ENCODE data around the gene CCDC47.
A peak's percentile ranks its signal among the peaks of the same experiment; 100 is the strongest.
"Not testable (repeated sequence)": the region's sequence is repeated elsewhere in the genome, so short reads cannot be mapped to it uniquely, and the experiment has no call there.

CCDC47 gene, protein sequence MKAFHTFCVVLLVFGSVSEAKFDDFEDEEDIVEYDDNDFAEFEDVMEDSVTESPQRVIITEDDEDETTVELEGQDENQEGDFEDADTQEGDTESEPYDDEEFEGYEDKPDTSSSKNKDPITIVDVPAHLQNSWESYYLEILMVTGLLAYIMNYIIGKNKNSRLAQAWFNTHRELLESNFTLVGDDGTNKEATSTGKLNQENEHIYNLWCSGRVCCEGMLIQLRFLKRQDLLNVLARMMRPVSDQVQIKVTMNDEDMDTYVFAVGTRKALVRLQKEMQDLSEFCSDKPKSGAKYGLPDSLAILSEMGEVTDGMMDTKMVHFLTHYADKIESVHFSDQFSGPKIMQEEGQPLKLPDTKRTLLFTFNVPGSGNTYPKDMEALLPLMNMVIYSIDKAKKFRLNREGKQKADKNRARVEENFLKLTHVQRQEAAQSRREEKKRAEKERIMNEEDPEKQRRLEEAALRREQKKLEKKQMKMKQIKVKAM

DNA sequence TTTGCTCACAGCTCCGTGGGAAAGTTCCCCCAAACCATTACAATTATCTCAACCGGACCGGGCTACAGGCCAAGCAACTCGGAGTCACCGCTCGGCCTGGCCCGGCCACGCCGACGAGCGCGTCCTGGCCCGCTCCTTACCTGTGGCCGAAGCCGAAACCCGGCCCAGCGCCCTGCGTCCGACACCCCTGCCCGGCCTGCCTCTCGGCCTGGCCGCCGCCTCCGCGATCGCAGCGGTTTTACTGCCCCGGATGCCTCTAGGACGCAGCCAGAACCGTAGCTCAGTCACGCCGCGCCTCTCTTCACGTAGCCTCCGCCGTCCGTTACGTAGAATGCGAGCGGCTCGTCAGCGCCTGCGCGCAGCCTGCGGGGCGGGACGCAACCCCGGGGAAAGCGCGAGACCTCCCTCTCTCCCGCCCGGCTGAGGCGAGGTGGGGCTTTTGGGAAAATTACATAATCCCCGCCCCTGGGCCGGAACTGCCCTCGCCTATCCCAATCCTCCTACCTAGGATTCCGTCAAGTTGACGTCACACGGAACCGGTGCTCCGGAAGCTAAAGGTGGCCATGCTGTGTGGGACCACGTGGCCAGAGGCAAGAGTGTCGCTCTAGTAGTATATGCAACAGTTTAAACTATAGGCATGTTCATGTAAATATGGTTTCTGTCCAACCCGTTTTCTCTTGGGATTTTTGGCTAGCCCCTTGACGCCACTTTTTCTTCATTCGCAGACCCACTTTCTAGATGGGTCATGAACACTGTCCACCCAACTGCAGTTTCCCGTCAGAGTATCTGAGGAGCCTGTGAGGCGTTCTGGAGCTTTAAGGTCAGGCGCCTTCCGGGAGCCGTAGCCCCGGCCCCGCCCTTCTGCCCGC lies at the start of gene CCDC47:
TSS of gene CCDC47 (minus strand) at position 326 of the 869 bp plus-strand sequence. CDS start 7,422 bp downstream, outside the sequence.
- peak; percentile 99 for DNase-seq

DNA sequence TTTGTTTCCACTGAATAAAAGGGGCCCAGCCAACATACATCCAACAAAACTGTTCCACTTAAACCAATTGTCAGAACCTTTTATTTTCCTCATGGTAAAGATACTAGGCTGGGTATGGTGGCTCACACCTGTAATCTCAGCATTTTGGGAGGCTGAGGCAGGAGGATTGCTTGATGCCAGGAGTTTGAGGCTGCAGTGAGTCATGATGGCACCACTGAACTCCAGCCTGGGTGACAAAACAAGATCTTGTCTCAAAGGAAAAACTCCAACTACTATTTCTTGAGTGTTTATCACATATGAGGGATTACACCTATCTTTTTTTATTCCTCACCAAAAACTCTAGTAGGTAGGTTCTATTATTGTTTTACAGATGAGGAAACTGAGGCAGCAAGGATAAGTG lies 49.1 kb upstream of the CCDC47 start:
- DNase-seq, result no peak

DNA sequence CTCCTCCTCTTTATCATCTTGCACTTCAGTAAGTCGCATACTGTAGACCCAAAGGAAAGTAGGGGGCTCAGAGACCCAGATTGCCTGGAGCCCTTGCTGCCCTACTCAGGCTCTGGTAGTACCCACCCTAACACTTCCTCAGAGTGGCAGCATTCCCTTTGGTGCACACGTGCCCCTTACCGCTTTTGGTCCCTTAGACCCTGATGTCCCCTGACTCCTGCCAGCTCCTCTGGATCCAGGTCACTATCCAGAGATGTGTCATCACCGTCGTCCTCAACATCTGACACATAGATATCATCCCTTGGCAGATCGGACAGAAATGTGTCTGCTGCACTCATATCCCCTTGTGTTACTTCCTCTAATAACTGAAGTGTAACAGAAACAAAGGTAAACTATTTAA lies 48.4 kb upstream of the CCDC47 start:
- DNase-seq, result no peak

DNA sequence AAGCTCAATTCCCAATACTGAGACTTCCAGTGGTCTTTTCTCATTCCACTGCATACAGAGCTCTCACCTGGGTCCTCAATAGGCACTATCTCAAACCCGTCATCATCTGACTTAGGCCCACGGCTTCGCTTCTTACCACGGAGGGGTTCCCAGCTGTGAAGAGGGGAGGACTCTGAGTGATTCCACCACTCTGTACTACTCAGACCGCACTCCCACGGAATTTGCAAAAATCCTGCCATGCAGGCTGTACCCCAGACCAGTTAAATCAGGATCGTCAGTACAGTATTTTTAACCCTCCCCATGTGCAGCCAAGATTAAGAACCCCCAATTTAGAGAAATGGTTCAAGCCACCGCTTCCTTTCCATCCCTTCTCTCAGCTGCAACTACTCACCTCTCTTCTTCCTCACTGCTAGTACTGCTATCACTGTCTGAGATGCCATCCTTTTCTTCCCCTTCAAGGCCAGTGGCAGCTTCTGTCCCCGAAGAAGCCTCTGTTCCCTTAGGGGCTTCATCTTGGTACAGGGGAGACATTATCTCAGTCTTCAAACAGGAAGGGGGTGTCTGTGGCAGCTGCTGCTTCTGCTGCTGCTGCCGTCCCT lies 47.7 kb upstream of the CCDC47 start:
- no peak for DNase-seq

DNA sequence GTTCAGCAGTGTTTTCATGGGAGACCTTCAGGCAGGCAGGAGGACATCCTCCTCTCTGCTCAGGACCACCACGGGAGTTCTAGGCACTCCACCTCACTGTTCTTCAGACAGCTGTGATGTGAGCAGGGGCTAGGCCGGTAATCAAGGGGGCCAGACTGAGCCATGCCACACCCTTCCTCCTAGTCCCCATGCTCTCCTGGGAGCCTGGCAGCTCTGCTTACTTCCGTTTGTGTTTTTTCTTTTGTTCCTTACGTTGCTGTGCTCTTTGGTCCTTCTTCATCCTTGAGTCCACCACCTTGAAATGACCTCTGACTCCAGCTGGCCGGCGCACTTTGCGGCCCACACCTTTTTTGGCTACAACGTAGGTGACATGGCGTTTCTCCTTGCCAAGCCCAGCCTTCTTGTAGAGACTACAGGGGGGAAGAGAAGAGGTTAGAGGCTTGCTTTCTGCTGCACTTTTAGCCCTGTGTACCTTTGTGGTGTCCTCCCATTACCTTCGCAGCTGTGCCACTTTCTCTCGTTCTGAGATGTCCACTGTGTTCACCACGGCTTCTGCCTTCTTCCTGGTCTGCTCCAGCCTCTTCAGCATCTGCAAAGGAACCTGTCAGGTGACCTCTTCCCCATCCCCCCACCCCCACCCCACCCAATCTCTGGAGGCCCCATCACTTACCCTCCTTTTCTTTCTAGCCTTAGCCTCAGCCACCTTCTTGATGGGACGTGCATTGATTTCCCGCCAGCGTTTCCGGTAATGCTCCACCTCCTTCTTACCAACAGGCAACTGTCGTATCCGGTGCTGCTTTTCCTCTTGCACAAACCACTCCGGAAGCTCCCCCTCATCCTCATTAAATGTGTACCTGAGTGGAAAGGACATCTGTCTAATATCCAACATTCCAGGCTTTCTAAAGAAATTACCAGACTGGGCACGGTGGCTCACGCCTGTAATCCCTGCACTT lies 46.5 kb upstream of the CCDC47 start:
- DNase-seq, result no peak

DNA sequence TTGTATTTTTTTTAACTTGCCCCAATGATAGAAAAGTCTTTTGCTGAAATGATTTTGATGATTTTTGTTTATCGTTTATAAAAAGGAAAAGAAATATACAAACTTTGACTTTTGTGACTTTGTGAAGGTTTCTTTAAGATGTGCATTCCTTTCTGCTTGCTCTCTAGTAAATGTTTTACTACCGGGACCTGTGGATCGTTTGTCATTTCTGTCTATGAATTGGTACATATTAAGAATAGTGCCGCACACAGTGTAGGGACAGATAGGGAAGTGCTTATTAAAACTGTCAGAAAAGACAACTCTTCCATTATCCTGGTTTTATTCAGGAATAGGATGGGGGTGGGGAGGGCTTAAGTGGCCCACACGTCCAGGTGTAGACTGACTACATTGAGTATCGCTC lies 45.7 kb upstream of the CCDC47 start:
- DNase-seq, result no peak

DNA sequence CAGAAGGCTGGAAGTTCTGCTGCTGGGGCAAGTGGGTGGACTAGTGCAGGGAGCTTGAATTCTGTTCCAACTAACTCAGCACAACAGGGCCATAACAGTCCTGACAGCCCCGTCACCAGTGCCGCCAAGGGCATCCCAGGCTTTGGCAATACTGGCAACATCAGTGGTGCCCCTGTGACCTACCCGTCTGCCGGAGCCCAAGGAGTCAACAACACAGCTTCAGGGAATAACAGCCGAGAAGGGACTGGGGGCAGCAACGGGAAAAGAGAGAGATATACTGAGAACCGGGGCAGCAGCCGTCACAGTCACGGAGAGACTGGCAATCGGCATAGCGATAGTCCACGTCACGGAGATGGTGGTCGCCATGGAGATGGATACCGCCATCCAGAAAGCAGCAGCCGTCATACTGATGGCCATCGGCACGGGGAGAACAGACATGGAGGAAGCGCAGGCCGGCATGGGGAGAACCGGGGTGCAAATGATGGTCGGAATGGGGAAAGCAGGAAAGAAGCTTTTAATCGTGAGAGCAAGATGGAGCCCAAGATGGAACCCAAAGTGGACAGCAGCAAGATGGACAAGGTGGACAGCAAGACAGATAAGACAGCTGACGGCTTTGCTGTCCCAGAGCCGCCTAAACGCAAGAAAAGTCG lies 44.5 kb upstream of the CCDC47 start:
- no peak for DNase-seq

DNA sequence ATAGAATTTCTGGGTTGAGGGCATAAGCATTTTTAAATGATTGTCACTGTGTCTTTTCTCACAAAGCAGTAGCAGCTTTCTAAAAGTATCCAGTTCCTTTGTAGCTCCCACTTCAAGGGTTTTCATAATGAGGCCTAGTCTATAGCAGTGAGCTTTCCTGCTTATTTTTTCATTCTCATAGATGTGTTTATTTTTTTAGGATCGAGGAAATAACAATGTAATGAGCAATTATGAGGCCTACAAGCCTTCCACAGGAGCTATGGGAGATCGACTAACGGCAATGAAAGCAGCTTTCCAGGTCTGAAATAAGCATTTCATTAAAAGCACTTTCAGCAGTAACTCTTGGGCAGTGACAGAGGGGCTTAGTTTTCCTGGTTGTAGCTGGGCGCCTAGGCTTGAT lies 43.3 kb upstream of the CCDC47 start:
- no peak for DNase-seq

DNA sequence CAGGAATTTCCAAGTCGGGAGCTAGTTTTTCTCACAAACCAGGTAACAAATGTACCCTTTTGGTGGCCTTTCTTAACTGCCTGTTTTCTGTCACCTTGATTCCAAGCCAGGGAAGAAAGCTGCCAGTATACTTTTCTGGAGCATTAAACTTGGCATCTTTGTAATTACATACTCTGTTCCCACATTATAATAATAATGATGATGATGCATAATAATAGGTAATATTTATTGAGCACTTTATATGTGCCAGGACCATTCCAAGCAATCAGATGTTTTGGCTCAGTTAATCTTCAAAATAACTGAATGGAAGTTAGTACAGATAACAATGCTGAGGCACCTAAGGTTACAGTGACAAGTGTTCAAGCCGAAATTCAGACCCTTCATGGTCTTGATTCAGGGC lies 42.7 kb upstream of the CCDC47 start:
- no peak for DNase-seq

DNA sequence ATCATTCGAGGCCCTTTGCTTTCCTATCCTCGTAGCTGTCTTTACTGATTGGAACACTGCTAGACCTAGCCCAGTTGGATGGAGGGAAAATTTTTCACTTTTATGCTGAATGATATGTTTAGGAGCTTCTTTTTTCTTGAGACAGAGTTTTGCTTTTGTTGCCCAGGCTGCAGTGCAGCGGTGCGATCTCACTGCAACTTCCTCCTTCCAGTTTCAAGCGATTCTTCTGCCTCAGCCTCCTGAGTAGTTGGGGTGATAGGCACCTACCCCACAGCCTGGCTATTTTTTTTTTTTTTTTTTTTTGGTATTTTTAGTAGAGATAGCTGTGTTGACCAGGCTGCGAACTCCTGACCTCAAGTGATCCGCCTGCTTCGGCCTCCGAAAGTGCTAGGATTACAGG lies 36.6 kb upstream of the CCDC47 start:
- no peak for DNase-seq

DNA sequence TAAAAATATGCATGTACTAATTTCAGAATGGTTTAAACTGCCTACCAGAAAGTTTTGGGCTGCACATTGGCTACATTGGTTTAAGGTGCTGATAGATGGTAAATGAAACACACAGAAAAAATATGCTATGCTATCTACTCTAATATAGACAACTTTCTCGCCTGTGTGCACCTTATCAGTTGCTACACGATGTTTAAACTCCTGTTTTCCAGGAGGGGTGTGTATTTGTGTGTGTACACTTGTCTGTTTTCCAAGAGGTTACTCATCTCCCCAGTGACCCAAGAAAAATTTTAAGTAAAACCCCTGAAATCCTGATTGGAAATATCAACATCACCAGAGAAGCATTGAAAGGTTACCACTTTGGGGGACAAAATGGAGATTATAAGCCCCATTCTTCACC lies 32.2 kb upstream of the CCDC47 start:
- no peak for DNase-seq

DNA sequence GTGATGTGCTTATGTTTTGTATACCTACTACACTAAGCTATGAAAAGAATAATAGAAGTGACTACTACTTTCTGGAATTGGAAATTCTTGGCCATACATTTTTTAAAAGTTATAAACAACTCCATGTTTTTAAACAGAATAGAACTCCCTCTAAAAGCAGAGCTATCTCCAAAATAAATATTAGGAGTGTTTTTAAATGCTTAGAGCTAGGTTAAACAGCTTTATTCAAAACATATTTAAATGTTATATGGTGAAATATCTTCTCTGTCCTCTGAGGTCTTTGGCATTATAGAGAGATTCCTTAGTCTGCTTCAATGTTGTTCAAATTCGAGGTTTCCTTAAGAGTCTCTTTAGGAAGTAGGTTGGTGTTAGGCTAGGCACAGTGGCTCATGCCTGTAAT lies 30.9 kb upstream of the CCDC47 start:
- no peak for DNase-seq

DNA sequence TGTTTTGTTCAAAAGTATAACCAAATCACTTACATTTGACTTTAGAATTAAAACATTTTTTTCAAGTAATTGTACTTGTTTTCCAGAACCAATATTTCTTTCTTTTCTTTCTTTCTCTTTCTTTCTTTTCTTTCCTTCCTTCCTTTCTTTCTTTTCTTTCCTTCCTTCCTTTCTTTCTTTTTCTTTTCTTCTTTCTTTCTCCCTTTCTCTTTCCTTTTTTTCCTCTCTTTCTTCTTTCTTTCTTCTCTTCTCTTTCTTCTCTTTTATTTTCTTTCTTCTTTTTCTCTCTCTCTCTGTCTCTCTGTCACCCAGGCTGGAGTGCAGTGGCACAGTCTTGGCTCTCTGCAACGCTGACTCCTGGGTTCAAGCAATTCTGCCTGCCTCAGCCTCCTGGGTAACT lies 27.4 kb upstream of the CCDC47 start:
- DNase-seq, result no peak

DNA sequence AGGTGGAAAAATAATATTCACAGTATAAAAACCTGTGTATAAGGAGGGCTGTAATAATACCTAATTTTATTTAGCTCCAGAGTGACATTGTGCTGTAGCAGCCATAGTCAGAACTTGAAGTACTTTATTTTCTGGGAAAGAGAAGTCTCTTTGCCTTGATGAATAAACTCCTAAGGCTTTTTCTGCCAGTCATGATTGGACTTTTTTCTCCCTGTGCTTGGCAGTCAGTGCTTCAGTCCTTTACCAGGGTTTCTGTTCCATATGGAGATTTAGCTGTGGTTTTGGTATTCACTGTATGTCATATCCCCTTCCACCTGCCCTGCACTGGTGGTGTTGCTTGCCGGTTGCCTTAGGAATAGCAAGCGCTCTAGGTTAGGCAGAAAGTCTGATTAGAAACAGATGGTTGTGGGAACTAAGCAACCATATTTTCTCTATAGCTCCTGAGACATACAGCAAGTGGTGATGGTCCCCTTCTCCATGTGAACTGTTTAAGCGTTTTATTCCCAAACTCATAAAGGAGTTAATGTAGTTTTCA lies 25.2 kb upstream of the CCDC47 start:
- DNase-seq, result no peak

DNA sequence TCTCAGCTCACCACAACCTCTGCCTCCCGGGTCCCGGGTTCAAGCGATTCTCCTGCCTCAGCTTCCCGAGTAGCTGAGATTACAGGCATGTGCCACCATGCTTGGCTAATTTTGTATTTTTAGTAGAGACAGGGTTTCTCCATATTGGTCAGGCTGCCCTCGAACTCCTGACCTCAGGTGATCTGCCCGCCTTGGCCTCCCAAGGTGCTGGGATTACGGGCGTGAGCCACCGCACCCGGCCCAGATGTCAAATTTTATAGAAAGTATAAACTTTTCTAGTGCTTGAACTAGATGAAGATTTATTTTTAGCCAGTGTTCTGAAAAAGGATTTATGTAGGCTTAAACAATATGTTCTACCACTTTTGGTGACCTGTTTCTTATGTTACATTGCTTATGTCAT lies 23.0 kb upstream of the CCDC47 start:
- DNase-seq, result not testable (repeated sequence)

DNA sequence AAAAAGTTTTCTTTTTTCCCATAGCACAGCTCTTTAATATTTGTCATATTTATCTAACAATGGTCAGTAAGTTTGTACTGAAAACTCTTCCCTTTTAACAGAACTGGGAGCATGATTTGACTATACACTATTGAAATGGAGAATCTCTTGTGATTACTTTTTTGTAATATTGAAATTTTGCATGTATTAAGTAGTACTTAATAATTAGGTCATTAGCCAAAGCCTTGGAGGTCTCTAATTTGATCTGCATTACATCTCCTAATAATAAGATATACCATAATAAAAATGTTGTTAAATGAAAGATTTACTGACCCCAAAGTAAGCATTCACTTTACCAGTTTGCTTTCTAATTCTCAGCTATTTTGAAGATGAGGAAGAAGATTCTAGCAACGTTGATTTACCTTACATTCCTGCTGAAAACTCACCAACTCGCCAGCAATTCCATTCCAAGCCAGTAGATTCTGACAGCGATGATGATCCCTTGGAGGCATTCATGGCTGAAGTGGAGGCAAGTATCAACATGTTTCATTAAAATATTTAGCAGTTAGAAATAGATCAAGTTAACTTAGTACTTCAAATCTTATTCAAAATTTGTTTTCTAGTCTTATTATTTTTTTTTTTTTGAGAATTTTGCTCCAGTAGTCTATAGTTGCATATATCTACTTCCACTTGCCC lies 18.8 kb upstream of the CCDC47 start:
- DNase-seq, result no peak

DNA sequence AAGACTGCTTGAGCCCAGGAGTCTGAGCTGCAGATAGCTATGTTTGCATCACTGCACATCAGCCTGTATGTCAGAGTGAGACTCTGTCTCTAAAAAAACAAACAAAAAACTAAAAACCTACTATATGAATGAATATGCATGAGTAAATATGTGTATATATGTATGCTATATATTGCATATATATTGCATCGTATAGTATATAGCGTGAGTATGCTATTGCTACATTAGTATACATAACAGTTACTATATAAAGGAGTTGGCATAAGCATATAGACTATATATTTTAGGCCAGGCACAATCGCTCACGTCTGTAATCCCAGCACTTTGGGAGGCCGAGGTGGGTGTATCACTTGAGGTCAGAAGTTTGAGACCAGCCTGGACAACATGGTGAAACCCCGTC lies 16.7 kb upstream of the CCDC47 start:
- no peak for DNase-seq

DNA sequence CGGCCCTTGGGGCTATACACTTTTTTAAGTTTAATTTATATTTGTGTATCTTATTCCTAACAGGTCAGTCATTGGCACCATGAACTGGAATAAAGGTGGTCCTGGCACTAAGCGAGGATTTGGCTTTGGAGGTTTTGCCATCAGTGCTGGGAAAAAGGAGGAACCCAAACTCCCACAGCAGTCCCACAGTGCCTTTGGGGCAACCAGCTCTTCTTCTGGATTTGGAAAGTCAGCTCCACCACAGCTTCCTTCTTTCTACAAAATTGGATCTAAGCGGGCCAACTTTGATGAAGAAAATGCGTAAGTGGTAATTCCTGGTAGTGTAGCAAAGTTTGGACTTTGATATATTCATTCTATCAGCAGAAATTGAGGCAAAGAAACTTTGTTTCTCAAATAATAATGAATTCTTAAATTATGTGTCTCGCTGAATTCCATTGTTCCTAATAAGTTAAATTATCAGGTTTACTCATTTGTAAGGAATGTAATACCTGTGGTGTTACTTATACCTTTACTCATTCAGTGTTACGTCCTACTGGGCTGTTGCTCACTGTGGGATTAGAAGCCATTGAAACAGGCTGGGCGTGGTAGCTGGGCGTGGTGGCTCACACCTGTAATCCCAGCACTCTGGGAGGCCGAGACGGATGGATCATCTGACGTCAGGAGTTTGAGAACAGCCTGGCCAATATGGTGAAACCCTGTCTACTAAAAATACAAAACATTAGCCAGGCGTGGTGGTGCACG lies 13.7 kb upstream of the CCDC47 start:
- no peak for DNase-seq

DNA sequence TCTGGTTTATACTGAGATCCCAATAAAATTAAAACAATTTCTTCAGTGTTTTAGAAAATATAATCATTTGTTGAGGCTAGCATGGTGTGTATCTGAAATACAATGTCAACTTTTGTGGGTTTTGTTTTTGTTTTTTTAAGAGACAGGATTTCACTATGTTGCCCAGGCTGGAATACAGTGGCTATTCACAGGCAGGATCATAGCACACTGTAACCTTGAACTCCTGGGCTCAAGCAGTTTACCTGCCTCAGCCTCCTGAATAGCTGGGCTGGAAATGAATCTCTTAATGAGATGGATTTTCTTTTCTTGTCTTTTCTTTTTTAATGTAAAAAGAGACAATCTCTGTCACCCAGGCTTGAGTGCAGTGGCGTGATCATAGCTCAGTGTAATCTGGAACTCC lies 12.7 kb upstream of the CCDC47 start:
- DNase-seq, result no peak

DNA sequence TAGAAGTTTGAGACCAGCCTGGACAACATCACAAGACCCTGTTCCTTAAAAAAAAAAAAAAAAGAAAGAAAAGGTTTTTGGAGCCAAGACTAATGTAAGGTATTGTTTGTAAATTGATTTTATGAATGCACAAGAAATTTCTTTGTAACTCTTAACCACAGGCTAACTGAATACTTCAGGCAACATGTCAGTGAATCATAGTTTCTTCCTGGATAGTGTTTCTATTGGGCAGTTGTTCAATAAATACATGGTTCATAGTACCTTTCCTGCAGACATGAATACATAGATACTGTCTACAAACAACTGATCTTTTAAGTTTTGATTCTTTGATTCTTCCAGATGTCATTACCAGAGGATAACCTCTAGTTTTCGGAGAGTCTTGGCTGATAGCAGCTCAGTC lies 12.2 kb upstream of the CCDC47 start:
- no peak for DNase-seq
